PC-3 (cell line): ENCODE data around the gene TUBB1.

ENCODE experiments used
- EZH2 ChIP-seq: fragments of 300-600 bp; sonication (generic); IDR thresholded peaks from one replicate; pipeline ENCODE4 v1.6.1; 2017; ENCODE audit warnings: antibody characterized with exemption, mild to moderate bottlenecking, low read length; ENCODE audit not compliant: unreplicated experiment
- EZH2phosphoT487 ChIP-seq: fragments of 300-600 bp; sonication (generic); IDR thresholded peaks from 2 replicates; pipeline ENCODE4 v1.6.1; 2018; ENCODE audit warnings: mild to moderate bottlenecking, antibody characterized with exemption, low read length, borderline replicate concordance
- TF ChIP-seq, protein P1 (sequence below): fragments of 300-600 bp; sonication (generic); conservative IDR thresholded peaks from 2 replicates; pipeline ENCODE4 v1.5.1; 2017; ENCODE audit warnings: antibody characterized with exemption, low read depth, mild to moderate bottlenecking, low read length

DNA sequence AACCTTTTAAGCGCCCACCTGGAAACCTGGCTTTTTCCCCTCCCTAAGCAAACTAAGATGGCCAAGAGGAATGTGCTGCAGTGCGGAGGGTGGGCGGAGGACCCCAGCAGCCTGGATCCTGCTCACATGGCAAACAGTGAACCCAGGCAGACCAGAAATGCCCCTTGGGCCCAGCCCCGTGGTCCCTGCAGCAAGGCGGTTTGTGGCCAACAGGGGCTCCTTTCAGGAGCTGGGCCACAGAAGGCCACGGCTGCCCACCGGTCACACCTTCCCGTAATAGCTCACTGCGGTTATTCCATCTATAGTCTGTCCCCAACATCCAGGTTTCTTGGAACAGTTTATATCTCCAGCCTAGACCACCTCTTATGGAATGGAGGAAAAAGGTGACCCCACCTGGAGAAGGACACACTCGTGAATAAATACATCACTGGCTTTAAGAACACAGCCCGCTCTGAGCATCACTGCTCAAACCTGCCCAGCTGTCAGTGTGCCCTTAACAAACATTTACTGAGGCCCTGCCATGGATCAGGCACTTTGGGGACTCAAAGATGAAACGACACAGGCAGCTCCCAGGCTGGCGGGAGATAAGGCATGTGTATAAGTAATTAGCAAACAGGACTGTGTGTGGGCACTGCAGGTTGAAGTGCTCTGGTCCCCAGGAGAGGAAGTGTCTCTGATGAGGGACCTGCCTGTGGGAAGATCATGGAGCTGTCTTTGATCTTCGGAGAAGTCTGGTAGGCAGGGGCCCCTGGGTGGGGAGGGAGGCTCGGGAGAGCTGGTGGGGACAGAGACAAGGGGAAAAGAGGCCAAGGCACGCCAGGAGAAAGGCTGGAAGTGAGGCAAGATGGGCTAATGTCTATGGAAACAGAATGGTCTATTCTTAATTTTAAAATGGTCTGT is 3.2 kb upstream of the TUBB1 start:
- TF ChIP-seq, protein P1, sequence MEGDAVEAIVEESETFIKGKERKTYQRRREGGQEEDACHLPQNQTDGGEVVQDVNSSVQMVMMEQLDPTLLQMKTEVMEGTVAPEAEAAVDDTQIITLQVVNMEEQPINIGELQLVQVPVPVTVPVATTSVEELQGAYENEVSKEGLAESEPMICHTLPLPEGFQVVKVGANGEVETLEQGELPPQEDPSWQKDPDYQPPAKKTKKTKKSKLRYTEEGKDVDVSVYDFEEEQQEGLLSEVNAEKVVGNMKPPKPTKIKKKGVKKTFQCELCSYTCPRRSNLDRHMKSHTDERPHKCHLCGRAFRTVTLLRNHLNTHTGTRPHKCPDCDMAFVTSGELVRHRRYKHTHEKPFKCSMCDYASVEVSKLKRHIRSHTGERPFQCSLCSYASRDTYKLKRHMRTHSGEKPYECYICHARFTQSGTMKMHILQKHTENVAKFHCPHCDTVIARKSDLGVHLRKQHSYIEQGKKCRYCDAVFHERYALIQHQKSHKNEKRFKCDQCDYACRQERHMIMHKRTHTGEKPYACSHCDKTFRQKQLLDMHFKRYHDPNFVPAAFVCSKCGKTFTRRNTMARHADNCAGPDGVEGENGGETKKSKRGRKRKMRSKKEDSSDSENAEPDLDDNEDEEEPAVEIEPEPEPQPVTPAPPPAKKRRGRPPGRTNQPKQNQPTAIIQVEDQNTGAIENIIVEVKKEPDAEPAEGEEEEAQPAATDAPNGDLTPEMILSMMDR = no peak
- TF ChIP-seq EZH2phosphoT487 = no peak
- TF ChIP-seq EZH2 = no peak
